Measurements from ENCODE around the gene BIN1.

BIN1 gene

GRCh38 chr2:127102521-127103242 is 4.3 kb downstream of the BIN1 start:
- DNase-seq: no peak

GRCh38 chr2:127101756-127102477 is 5.0 kb downstream of the BIN1 start:
- DNase-seq: no peak

GRCh38 chr2:127101048-127101611 is 5.8 kb downstream of the BIN1 start:
- no peak for DNase-seq

DNA sequence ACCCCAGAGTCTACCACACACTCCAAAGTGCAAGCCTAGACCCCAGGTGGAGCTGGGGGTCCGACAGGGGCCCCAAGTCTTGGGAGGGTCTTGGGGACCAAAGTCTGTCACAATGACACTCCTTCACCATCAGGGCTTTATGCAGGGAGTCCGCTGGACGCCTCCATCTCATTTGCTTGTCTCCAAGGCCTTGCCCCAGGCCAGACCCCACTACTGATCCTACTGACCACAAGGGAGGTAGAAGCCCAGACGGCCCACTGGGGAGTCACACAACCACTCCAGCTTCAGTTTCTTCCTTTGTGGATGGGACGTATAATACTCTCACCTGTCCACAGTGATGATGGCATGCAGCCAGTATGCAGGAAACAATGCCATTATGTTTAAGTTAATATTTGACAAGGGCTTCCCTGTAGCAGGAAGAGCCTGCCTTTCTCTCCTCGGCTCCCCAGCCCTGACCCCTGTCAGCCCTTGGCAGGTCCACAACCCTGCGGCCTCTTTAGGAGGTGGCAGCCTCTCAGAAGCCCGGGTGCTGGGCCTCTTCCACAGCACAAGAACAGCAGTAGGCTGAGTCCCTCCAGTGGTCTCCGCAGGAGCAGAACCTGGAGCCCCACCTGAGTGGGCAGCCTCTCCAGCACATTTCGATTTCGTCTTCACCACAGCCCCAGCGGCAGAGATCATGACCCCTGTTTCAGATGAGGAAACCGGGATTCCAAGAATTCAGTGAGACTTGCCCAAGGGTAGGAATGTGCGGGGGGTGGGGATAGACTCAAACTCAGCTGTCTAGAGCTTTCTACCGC is 6.5 kb downstream of the BIN1 start:
- DNase-seq: no peak

DNA sequence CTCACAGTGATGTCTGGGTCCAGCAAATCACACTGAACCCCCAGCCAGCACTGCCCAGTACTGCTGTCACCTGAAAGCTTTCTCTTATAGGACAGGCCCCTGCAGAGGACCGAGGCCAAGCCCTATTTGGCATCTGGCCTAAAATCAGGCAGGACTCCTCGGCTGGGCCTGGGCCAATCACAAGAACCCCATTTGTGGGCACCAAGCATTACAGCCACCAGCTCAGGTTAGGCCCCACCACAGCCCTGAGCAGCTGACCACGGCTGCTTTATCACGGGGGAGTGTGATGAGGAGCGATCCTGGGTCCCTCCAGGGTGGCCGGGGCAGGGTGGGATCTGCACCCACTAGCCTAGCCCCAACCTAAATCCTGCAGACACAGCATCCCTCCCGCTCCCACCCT is 8.2 kb downstream of the BIN1 start:
- no peak for DNase-seq

DNA sequence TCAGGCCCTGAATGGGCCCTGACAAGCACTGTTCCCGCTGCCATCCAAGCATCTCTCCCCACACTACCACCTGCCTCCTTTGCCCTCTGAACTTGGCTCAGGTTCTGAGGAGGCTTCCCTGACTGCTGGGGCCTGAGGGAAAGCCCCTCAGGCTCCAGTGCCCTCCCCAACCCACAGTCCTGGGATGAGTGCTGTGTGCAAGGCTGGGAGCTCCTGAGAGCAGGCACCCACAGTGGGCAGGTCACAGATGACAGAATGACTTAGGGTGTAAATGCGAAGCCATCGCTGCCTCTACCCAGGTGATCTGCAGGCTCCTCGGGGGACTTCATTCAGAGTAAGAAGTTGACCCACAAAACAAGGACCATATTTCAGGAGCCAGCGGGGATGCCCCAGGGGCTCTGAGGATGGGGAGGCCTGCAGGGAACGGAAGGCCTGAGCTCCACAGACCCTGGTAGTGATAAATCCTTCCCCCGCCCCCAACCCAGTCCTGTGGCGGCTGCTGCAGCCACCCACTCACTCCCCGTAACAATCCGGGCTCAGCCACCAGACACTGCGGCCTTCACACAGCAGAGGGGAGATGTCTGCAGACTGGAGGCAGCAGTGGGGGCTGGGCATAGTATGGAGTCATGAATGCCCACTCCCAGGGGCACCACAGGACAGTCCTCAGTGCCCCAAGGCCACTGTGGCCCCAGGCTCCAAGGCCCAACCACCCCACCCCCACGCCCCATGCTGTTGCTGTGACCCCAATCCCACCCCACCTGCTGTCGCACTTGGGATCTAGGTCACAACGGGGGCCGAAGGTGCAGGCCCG is 8.9 kb downstream of the BIN1 start:
- DNase-seq: no peak

GRCh38 chr2:127097471-127097765 is 9.5 kb downstream of the BIN1 start:
- DNase-seq: no peak

- DNase-seq: no peak
Measured at GRCh38 chr2:127096718-127097470, 10.1 kb downstream of the BIN1 start.

DNA sequence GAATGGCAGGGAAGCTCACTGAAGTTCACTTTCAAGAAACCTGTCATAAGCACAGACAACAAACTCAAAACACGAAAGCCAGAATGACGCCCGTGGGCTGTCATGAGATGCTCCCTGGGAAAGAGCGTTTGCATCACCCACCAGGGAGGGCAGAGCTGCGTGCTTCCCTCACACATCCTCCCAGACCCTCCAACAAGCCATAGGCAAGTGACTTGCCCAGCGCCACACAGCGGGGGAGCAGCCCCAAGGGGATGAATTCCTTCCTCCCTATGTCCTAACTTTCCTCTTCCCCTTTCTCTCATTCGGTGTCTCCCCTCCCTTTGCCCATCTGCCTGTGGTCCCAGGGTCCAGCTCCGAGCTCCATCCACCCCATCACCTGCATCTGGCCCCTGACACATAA is 10.7 kb downstream of the BIN1 start:
- DNase-seq: no peak

DNA sequence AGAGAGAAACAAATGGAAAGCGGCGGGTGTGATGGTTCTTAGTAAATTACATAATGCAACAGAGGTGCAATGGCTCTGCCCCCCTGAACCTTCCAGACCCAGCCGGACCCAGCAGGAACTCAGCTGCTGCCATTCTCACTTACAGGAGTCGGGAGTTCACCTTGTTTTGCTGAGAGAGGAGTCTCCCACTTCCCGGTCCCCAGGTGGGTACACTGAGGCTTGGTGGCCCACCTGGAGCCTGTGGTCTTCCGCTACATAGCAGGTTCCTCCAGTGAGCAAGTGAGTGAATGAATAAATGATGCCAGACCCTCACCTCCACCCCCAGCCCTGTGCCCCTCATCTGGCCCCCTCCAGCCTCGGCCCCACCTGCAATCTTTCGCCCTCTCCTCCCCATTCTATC is 11.2 kb downstream of the BIN1 start:
- DNase-seq: no peak

- DNase-seq: no peak
Measured at GRCh38 chr2:127095367-127095641, 11.7 kb downstream of the BIN1 start.

DNA sequence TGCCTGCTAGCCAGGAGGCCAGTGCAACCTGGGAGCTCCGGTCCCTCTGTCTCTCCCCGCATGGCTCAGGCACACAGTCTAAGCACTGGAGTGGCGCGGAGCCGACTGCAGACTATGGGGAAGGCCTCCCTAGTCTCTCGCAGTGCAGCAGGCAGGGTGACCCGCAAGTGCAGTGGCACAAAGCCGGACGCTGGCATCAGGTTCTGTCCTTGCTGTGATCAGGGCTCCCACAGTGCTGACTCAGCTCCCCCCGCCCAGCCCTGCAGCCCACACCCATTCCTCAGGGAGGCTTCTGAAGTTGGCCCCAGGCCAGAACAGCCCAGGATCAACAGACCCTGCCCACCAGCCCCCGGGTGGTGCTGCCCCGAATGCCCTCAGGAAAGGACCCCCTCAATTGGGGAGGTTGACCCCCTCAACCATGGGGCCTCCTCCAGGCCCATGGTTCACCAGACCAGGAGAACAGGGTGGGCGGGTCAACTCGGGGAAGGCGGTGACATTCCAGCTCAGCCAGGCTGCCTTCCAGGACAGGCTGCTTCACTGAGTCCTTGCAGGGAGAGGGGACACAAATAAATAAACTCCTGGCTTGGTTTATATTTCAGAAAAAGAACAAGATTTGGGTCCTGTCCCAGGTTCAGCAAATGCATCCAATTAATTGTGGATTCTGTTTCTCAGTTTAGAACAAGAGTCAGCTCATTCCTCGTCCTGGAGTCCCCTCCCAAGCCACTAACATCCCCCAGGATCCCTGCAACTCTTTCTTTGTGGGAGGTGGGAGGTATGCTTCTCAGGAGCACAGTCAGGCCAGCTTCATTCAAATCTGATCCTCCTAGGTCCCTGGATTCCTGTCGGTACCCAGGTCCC is 12.2 kb downstream of the BIN1 start:
- DNase-seq: no peak

DNA sequence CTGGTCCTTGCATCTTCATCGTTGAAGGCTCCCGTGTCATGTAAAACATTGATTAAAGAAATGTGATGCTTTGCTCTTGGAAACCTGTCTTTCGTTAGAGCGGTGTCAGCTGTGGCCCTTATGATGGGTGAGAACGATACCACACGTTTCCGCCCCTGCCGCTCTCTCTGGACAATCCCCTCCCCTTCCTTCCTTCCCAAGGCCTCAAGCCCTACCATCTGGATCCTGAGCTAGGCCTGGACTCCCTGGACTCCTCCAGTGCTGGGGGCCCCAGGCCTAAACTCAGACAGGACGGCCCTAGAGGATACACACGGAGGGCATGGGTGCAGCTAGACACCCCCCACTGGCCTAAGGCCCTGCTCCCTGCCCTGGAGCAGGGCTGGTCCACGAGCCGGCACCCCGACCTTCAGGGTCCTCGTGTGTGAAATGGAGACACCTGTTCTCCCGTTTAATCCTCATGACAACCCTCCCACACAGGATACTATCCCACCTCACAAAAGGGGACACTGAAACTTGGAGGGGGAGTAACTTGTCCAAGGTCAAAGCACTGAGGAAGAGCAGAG is 13.2 kb downstream of the BIN1 start:
- DNase-seq: no peak

DNA sequence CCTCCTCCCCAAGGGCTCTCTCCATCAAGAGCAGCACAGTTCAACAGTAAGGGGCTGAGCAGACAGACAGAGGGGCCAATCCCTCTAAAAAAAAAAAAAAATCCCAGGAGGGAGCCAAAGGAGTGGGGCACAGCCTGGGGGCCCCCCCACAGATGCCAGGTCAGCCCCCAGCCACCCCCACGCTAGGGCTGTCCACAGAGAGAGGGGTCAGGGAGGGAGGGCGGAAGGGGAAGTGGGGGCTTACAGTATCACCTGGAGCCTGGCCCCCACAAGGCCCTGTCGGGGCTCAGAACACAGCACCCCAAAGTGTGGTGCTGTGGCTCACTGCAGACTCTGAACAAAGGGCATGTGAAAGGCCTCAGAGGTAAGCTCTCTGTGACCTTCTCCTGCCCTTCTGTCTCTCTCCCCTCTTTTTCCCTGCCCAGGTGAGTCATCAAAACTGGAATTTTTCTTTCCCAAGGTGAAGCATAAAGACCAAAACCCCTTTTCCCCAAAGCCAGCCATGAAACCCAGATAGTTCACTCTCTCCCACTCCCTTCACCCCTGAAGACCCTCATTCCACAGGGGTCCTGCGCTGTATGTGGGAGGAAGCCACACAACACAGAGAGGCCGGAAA is 13.9 kb downstream of the BIN1 start:
- DNase-seq: no peak

GRCh38 chr2:127092306-127092705 is 14.6 kb downstream of the BIN1 start:
- no peak for DNase-seq

DNA sequence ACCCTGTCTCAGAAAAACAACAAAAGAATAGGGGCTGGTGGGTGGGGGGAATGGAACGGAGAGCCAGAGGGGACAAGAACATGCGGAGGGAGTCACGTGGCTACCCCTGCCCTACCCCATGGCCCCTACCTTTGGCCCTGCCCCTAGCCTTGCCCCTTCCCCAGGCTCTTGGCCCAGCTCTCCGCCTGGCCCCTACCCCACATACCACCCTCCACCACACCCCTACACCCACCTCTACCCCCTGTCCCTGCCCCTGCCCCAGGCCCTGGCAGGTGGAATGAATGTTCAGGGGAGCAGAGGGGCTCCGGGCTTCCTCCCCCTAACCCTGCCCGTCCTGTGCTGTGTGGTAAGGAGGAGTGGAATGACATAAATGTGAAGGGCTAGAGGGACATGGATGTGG is 15.1 kb downstream of the BIN1 start:
- DNase-seq: no peak

DNA sequence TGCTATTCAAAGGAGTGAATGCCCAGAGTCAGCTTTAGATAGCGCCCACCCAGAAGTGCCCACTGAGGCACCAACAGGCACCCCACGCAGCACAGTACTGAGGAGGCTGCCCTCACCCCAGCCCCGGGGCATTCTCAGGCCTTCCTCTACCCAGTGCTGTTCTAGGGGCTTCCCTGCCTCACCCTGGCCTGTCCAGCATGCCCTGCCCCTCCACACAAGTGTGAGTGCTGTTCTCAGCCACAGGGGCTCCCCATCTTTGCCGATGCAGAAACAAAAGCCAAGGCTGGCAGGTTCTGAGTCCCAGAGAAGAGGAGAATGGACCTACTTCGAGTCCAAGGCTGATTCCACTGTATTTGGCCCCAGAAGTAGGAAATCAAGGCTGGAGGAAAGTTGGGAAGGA is 15.8 kb downstream of the BIN1 start:
- DNase-seq: no peak

DNA sequence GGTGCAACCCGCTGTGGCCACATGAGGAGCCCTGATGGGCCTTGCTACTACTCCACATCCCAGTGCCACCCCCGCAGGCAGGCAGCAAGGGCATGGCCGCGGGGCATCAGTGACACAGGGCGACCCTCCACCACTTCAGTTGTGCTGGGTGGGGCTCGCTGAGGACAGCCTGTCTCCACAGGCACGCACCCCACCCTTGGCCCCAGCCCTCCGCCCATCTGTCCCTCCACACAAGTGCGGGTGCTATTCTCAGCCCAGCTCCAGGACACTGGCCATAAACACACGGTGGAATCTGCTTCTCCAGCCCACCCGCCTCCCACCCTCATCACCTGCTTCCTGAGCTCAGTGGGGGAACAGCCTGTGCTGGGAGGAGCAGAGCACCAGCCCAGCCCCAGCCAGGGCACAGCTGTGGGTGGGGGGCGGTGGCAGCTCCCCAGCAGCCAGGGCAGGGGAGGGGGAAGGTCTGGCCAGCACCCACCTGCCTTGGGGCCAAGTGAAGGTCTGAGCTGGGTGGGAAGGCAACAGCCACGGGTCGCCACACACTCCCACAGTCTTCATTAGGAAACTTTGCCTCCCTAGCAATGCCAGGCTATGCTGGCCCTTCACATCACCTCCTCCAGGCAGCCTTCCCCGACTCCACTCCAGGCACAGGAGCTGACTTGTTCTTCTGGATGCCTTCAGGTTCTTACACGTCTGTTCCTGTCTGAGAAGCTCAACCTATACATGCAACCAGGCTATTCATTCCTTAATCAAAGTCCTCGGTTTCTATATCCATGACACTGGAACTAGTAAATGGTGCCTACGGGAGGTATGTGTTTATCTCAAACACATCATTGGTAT is 16.5 kb downstream of the BIN1 start:
- DNase-seq: no peak

DNA sequence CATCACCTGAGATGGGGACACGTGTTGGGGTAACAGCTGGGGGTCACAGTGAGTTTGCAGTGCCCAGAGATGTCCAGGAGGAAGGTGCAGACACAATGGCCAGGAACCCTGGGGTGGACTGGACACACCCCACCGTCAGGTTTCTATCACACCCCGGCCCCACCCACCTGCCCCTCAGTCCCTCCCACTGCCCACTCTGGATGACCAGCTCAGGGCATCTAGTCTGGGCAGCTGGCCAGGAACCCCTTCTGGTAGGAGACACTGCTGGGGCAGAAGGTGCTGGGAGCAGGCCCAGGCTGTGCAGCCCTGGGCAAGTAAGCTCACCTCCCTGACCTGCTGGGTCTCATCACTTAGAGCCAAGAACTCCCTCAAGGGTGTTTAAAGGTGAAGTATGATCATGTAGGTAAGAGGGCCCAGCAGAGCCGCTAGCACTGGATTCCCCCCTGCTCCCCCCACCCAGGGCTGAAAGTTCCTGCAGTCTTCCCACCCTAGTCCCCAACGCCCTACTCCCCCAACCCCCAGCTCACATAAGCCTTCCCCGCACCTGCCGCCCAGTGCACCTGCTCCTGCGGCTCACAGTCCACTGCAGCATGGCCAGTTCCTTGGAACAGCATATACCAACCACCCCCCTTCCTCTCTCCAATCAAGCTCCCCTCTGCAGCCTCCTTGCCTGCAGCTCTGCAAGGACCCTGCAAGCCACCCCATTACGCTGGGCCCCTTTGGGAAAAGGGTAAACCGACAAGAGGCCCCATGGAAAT is 17.3 kb downstream of the BIN1 start:
- DNase-seq: no peak

All from stimulated activated CD4-positive, alpha-beta T cell treated with anti-CD3 and anti-CD28 coated beads, Interleukin-4, amount 100 ng/mL, for 1 hour (primary cell).